ENCODE measurements around the gene NUP58.
"Not testable (repeated sequence)": the region's sequence is repeated elsewhere in the genome, so short reads cannot be mapped to it uniquely, and the experiment has no call there.

DNA sequence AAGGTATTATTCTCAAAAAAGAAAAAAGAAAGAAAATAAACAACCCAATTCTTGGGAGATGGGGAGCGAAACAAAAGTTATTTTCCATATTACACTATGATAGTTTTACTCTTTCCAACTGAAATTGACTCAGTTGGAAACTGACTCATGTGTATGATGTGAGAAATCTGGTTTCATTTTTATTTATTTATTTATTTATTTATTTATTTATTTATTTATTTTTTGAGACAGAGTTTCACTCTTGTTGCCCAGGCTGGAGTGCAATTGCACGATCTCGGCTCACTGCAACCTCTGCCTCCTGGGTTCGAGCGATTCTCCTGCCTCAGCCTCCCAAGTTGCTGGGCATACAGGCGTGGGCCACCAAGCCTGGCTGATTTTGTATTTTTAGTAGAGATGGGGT is 59.0 kb downstream of the NUP58 start:
- TF ChIP-seq EZH2 (IDR thresholded peaks at IDR 0.05; ENCODE audit: insufficient read depth, poor library complexity, severe bottlenecking); EZH2phosphoT487 (IDR thresholded peaks at IDR 0.05; ENCODE audit: insufficient read depth, low read depth): not testable (repeated sequence)
